Forelimb muscle (tissue), 1 donor: Measurements from ENCODE around the gene RMP24.
"Not testable (repeated sequence)": the region's sequence is repeated elsewhere in the genome, so short reads cannot be mapped to it uniquely, and the experiment has no call there.

Experiments used
- DNase-seq: peaks from one replicate; pipeline ENCODE4 v3.0.0-alpha.2; 2013; ENCODE audit warnings: low read depth

Gene RMP24

DNA sequence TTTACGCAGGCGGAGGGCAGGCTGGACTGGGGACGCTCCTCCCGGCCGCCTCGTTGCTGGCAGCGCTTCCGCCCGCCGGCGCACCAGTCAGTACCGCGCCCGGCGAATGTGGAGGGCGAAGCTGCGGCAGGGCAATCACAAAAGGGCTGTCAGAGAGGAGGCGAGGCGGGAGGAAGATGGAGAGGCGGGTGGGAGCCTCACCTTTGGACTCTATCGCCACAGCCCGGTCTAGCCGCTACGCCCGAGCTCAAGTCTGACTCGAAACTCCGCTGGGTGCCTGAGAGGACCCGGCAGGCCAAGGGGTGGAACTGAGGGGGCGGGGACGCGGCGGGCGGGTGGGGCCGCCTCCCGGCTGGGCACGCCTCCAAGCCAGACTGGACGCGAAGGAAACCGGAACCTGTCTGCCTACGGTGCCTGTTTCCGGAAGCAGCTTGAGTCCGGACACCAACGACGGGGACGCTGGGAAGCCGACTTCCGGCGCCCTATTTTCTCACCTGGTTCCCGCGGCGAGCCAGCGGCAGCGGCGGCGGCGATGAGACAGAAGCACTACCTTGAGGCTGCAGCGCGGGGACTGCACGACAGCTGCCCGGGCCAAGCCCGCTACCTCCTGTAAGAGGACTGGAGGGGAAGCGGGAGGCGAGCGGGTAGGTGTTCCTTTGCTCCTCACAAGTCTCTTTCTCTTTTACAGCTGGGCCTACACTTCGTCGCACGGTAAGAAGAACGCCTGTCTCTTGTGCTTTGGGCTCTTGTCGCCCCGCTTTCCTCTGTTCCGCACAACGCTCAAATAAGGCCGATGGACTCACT lies at the start of gene RMP24:
RMP24 (plus strand) TSS at position 483 of the 804 bp plus-strand sequence.
- peak; percentile 87 for DNase-seq

DNA sequence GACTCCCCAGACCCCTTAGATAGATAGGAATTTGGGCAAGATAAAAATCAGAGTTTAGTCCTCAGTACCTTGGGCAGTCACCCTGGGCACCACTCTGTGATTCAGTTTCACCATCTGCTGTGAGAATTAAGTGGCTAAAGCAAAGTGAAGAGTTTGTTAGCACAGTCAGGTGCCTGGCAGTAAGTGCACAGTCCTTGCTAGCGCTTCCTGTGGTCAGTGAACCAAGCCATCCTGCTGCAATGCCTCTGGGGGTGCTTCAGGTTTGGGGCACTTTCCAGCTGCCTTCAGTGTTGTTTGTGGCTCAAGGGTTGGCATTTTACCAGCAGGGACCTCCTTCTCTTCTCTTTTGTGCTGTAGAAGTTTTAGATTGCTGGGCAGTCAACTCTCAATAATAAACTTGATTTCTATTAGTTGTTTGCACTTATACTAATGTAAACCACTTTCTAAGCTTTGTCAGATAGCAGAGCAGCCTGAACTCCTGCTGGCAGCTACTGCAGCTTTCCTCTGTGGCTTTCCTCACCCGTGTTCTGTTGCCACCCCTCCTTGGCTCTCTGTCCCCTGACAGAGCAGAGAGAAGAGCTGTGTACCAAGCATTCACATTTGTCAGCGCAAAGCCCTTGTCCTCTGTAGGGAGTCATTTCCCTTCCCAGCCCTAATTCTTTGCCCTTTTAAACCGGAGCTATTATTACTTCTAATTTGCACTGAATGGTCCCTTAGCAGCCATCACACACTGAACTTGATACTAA lies 48.4 kb upstream of the RMP24 start:
- no peak for DNase-seq

DNA sequence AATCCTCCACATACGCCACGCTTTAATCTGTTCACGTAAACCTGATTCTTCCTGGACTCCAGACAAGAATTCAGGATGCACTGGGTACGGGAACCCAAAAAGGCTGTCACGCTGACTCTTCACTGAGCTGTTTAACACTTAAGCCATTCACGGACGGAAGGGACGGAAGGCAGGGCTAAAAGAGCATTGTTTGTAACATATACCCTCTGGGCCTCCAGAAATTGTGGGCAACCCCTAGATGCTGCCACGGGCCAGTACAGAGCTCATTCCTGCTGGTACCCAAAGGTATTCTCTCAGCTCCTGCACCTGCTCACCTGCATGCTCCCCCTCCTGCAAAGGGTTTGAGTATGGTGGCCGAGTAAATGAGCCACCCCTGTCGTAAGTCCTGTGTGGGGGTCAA lies 45.6 kb upstream of the RMP24 start:
- no peak for DNase-seq

DNA sequence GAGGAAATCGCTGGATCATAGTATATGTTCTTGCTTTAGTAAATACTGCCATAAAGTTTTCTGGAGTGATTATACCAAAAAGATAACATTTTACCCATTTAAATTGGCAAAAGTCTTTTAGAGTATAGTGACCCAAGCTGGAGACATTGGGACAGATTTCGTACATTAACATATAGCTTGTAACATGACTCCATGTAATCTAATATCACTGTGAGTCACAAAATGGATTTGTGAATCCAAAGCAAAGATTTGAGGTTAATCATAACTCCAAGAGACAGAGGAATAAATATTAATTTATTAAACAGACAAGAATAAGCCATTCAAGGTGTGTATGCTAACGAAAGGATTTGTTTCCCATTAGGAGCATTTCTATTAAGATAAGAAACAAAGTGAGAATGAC lies 45.0 kb upstream of the RMP24 start:
- DNase-seq: no peak

DNA sequence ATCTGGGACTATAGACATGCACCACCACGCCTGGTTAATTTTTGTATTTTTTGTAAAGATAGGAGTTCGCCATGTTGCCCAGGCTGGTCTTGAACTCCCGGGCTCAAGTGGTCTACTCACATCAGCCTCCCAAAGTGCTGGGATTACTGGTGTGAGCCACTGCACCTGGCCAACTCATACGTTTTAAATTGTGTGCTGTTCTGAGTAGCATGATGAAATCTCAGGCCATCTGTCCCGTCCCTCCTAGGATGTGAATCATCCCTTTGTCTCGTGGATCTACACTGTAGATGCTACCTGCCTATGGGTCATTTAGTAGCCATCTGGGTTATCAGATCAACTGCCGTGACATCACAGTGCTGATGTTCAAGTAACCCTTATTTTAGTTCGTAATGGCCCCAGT lies 38.5 kb upstream of the RMP24 start:
- no peak for DNase-seq

DNA sequence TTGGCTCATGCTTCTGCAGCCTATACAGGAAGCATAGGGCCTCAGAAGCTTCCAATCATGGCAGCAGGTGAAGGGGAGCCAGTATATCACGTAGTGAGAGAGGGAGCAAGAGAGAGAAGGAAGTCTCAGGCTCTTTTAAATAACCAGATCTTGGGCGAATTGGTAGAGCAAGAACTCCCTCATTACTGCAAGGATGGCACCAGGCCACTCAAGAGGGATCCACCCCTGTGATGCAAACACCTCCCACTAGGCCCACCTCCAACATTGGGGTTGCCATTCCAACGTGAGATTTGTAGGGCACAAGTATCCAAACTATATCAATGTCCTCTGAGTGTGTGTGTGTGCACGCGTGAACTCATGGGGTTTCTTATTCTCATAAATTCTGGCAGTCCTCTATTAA lies 37.6 kb upstream of the RMP24 start:
- DNase-seq: no peak

DNA sequence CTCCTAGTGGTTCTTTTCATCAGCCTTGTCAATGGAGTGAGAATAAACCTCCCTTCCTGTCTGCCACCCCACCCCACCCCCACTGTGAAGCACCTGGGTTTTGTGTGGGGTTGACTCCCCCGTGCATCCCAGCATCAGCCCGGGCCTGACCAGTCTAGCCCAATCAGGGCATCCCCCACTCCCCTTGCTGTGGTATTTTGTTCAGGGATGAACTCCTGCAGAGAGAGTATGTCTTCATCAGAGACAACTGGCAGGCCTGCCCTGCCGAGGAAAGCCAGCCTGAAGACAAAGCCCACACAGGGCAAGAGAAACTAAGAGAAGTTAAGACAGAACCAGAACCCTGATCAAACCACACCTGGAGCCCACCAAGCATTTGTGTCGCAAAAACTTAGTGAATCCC lies 36.7 kb upstream of the RMP24 start:
- DNase-seq: no peak

DNA sequence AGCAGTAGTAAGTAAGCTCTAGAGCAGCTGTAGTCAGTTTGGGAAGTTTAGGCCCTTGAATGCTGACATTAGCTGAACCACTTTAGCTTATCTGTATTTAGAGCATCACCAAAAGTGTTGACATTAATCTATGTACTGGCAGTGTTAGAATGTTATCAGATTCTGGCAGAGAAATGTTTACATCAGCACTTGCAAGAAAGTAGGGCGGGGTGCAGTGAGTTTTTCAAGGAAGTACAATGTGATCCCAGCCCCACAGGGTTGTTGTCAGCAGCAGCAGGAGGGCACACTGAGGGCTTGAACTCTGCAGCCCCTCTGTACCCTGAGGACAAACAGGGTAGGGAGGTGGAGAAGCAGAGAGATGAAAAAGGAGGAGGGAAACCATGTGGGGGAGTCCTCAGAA lies 35.5 kb upstream of the RMP24 start:
- no peak for DNase-seq

DNA sequence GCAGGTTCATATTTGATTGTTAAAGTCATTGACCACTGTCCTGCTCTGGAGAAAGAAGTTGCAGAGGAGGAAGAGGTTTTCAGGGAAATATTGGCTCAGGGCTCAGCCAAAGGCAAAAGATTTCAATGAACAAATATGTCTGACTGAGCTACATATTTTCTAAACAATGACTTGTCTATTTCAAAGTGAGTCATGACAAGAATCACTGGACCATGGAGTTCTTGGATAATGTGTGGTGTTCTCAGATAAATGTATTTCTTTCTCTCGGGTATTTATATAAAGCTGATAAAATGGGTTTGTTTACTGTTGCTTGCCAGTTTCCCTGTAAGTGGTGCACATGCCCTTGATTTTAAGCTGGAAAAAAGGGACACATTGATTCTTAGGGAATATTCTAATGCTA lies 34.3 kb upstream of the RMP24 start:
- DNase-seq: no peak

DNA sequence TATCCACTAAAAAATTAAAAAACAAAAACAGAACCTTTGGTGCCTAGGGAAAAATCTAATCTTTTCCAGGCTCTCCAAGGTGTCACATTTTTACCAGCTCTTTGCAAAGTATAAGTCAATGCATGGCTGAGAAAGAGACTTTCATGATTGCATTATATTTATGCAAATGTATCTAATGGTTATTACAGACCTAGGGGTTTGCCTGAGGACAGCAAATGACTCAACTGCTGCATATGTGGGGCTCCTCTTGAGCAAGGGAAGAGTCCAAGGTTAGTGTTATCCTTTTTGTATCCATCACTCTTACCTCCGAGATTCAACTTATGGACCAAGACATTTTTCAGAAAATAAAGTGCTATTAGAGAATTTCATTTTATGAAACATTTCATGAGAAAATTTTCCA lies 33.9 kb upstream of the RMP24 start:
- DNase-seq: no peak

DNA sequence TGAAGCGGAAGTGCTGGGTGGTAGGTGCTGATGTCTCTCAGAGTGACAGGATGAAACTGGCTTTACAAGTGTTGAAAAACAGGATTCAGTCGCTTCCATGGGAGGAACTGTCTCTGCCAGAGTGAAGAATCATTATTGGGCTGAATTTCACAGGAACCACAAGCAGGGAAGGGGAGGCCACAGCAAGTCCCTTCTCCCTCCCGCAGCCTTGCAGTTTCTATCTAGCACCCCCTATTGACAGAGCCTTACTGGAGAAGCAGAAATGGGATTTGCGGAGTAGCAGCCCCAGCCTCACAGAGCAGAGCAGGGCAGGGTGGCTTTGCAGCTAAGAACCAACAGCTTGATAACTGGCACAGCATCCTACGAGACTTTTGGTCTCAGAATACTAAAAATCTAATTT lies 33.3 kb upstream of the RMP24 start:
- DNase-seq: no peak

DNA sequence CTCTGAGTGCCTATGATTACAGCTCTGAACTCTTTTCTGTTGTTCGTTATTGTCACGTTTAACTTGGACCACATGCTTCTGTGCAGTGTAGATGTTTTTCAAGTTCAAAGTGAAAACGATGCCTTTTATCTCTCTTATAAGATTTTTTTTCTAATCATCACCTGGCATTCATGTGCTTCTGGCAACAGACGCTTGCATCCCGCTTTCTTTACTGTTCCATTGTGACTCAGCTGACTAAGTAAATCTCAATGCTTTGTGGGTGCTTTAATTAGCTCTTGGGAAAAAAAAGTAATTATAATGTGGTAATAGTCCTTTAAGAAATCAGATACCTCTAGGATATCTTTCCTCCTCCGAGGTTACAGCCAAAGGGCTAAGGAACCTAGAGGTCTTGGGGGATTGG lies 31.2 kb upstream of the RMP24 start:
- DNase-seq: no peak

DNA sequence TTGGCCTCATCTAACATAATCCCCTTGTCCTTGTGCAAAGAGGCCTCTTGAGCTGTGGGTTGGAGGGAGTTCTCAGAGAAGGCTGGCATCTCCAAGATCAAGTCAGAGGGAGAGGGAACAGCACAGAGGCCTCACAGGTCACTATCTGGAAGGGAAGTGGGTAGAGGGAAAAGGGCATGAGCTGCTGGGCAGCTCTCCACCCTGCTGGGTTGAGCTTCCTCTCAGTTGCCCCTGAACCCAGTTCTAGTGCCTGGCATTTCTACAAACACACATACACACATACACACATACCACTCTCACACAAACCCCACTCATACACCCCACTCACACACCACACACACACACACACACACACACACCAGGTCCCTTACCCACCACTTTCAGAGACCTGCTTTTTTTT lies 30.3 kb upstream of the RMP24 start:
- DNase-seq: no peak

DNA sequence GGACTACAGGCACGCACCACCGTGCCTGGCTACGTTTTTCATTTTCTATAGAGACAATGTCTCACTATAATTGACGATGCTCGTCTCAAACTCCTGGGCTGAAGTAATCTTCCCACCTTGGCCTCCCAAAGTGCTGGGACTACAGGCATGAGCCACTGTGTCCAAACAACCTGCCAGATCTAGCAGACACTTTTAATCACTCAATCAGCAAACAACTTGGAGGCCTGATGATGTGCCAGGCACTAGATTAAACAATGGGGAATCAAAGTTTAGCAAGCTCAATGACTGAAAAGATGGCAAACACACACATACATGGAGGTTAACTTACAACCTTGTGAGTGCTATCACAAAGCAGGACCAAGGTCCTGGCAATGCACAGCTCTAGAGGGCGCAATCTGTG lies 29.8 kb upstream of the RMP24 start:
- no peak for DNase-seq

DNA sequence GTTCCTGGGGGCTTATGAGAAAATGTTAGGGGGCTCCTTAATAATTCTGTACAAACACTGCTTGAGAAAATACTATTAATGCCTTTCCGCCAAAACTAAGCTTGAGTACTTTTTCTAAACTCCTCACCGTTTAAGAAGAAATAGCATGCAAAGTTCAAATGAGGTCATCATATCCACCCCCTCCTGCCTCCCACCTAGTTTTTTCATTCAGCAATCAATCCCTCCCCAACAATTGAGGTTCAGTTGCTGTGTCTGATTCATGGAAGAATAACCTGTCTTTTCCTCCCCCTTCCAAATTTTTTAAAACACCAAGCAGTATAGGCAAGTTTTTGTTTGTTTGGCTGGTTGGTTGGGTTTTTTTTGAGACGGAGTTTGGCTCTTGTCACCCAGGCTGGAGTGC lies 24.4 kb upstream of the RMP24 start:
- DNase-seq: no peak

DNA sequence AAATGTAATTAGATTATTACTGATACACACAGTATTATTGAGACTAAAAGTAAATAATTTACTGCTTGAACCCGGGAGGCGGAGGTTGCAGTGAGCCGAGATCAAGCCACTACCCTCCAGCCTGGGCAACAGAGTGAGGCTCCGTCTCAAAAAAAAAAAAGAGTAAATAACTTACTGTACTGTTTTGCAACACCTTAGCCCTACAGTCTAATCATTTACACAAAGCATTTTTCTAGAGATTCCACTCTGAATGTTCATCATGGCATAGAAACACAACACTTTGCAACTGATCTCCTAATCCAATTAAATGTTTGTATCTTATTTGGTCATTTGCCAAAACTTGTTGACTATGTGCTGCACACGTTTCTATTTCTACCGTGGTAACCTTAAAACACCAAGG lies 23.4 kb upstream of the RMP24 start:
- DNase-seq: no peak

DNA sequence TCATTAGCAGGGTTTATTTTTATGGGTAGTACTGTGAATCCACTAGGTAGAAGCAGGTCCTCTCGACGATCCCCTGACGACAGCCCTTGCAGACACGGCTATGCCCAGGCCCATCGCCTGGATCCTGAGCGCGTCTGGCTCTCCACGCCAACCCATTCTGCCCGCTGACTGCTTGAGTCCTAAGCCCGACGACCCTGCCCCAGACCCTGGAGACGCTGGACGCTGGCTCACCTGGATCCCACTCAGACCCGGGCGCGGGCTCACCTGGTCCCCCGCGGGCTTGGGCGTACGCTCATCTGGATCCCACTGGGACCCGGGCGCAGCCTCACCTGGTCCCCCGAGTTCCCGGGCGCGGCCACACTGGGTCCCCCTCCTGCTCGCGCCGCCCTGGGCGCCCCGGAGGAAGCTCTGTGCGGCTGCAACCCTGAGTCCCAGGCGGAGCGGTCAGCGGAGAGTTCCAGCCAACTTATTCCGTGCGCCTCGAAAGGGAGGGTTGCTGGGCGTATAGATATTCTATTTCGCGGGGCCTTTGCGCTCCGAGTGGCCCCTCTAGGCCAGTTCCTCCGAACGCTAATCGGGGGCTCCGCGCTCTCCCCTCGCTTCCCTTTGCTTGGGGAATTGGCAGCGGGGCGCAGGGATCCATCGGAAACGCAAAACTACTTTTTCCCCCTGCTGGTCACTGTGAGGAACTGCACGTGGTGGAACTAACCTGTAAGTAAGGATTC lies 22.4 kb upstream of the RMP24 start:
- no peak for DNase-seq

DNA sequence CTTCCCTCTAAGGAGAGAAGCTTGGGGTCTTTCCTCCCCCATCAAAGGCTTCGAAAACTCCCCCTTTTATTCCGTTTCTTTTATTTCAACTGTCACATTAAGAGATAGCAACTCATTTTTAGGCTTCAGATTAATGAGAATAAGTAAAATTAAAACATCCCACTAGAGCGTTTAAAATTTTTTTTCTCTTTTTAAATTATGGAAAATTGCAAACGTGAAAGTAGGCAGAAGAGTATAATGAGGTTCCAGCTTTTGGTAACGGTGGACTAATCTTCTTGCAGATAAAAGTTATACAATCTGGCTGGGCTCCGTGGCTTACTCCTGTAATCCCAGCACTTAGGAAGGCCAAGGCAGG lies 21.9 kb upstream of the RMP24 start:
- no peak for DNase-seq

DNA sequence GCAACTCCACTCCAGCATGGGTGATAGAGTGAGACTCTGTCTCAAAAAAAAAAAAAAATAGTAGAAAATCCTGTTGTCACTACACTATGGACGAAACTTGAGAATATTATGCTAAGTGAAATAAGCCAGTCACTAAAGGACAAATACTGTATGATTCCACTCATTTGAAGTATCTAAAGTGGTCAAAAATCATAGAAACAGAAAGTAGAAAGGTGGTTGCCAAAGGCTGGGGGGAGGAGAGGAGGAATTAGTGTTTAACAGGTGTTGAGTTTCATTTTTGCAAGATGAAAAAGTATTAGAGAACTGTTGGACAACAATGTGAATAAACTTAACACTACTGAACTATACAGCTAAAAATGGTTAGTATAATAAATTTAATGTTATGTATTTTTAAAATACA lies 18.8 kb upstream of the RMP24 start:
- no peak for DNase-seq

DNA sequence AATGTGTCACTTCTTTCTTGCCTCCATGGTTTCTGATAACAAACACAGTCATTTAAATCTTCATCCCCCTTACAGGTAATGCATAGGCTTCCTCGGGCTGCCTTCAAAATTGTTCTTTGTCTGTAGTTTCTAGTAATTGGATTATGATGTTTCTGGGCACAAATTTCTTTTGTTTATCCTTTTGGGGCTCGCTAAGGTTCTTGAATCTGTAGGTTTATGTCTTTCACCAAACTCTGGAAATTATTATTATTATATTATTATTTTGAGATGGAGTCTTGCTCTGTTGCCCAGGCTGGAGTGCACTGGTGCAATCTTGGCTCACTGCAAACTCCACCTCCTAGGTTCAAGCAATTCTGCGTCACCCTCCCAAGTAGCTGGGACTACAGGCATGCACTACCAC lies 16.3 kb upstream of the RMP24 start:
- DNase-seq: no peak

DNA sequence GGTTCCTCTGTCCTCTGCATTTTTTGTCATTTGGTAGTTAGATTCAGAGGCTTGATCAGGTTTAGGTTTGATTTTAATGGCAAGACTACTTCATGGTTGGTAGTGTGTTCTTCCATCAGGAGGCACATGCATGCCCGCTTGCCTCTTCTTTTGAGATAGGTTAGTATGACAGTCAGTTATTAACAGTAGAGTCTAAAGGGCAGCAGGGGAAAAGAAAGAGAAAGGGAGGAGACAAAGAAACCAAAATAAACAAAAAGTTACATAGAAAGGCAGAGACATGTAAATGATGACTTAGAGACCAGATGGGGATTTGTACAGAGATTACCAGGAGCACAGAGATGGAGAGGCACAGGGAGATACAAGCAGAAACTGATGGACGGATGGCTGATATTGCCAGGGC lies 10.2 kb upstream of the RMP24 start:
- no peak for DNase-seq

DNA sequence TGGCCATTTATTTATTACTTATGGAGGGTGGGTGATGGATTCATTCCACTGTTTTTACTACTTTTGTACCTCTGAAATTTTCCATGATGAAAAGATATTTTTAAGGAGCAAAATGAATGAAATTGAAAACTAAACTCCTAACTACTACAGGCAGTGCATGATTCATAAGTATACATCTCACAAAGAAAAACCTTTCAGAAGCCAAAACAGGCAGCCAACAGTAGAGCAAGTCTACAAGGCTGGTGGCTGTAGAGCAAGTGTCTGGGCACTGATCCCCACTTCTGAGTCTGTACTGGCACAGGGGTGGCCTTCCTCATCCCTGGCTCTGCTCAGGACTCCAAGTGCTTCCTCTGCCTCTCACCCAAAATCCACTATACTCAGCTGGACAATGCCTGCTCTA lies 8.2 kb upstream of the RMP24 start:
- no peak for DNase-seq

DNA sequence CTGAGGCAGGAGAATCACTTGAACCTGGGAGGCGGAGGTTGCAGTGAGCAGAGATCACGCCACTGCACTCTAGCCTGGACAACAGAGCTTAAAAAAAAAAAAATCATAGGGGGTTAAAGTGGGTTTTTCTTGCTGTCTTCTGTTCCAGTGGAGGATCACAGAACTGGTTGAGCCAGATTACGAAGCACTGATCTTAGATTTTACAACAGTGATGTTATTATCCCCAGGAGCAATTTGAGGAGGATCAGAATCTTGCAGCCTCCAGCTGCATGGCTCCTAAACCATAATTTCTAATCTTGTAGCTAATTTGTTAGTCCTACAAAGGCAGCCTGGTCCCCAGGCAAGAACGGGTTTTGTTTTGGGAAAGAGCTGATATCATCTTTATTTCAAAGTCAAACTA lies 4.6 kb upstream of the RMP24 start:
- not testable (repeated sequence) for DNase-seq
